Retinal pigment epithelial cell (primary cell): ENCODE data around the gene KCNH4.

Experiments
- DNase-seq: peaks from one replicate; pipeline ENCODE4 v3.0.0-alpha.2; 2010; ENCODE audit warnings: low read depth
- H3K4me3 ChIP-seq: 2 replicates; pipeline ENCODE4 v1.5.1; 2011; ENCODE audit warnings: mild to moderate bottlenecking, low read length, control low read depth, moderate library complexity
- TF ChIP-seq, protein P1 (sequence below): conservative IDR thresholded peaks from 2 replicates; pipeline ENCODE4 v1.5.1; 2011; ENCODE audit warnings: low read depth, low read length, control low read depth, inconsistent platforms

KCNH4 gene

DNA sequence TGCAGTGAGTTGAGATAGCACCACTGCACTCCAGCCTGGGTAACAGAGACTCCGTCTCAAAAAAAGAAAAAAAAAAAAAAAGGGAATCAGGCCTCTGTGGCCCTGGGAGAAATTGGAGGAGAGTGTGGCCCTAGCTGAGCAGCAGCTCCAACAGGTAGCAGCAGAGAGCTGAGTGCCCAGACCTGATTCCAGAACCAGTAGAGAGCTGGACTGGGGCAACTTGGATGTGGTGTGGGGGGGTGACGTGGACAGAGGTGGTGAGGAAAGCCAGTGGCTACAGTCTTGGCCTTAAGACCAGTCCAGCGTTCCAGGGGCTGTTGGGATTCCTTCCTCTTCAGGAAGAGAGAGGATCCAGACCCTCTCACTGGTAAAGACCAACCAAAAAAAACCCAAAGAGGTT lies 56.7 kb downstream of the KCNH4 start:
- TF ChIP-seq, protein P1, sequence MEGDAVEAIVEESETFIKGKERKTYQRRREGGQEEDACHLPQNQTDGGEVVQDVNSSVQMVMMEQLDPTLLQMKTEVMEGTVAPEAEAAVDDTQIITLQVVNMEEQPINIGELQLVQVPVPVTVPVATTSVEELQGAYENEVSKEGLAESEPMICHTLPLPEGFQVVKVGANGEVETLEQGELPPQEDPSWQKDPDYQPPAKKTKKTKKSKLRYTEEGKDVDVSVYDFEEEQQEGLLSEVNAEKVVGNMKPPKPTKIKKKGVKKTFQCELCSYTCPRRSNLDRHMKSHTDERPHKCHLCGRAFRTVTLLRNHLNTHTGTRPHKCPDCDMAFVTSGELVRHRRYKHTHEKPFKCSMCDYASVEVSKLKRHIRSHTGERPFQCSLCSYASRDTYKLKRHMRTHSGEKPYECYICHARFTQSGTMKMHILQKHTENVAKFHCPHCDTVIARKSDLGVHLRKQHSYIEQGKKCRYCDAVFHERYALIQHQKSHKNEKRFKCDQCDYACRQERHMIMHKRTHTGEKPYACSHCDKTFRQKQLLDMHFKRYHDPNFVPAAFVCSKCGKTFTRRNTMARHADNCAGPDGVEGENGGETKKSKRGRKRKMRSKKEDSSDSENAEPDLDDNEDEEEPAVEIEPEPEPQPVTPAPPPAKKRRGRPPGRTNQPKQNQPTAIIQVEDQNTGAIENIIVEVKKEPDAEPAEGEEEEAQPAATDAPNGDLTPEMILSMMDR = no peak
- no peak overlapping the region for H3K4me3 ChIP-seq

DNA sequence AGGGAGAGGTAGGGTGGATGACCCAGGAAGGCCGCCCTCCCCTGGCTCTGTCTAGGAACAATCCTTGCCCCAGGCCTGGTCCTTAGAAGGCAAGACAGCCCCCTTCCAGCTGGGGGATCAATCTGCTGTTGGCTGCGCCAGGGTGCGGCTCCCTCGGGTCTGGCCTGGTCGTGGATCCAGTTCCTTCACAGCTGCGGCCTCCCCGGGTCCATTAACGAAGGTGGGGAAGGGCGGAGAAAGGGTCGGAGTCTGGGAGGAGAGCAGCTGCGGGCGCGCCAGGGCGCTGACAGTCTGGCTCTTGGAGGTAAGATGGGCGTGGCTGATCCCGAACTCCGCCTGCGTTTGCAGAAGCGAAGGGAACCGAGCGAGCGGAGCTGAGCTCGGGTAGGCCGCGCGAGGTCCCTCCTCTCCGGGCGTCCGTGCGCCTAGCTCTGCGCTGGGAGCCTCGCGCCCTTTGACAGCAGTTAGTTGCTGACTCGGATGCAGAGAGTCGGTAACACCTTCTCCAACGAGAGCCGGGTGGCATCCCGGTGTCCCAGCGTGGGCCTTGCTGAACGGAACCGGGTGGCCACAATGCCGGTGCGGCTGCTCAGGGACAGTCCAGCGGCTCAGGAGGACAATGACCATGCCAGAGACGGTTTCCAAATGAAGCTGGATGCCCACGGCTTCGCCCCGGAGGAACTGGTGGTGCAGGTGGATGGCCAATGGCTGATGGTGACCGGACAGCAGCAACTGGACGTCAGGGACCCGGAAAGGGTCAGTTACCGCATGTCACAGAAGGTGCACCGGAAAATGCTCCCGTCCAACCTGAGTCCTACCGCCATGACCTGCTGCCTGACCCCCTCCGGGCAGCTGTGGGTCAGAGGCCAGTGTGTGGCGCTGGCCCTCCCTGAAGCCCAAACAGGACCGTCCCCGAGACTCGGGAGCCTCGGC lies 58.3 kb downstream of the KCNH4 start, which contains the start of gene HSPB9:
Gene HSPB9 (plus strand): TSS at position 434 of the 933 bp plus-strand sequence. CDS start 47 bp downstream, at position 481.
- no peak within 1 kb of the TSS for H3K4me3 ChIP-seq
- DNase-seq = no peak
- TF ChIP-seq, protein P1 = no peak

More for the DNA sequence above, 56.7 kb downstream of the KCNH4 start:
- no peak for DNase-seq

DNA sequence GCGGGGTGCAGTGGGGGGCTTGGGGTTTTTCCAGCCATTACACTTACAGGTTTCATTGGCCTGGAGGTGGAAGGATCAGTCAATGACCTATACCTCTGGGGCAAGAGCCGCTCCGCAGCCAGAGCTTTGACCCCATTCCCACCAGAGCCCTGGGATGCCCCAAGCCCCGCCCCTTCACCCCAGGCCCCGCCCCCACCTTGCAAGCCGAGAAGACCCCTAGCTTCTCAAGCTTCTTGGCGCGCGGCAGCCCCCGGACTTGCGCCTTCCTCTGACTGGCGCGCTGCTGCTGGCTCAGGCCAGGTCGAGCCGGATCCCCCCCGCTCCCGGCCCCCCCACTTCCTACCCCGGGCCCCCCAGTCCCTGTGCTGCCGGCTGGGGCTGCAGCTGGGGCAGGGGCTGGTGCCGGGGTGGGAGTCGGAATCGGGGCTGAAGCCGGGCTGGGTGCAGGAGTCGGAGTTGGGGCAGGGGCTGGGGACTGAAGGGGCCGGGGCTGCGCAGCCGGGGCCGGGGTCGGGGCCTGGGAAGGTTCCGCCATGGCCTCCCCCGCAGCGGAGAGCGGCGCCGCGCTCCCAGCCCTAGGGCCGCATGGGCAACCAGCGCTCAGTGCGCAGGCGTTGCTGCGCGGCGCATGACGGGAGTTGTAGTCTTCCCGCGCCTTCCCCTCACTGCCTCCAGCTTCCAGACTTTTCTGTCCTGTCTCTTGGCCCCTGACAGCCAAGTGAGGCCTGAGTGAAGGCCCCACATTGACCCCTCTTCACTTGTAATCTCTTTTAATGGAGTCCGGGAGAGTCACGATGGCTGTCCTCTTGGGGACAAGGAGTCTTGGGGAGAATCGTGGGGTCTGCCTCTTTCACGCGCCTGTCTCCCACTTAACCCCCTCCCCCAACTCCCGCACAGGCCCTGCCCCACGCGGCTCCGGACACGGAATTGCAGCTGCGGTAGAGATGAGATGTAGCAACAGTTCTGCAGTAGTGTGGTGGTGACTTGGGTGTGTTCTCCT lies 59.9 kb downstream of the KCNH4 start, which contains the start of gene KAT2A:
Gene KAT2A (minus strand): TSS at position 598 of the 1,000 bp plus-strand sequence. CDS start 63 bp downstream, at position 535.
- TF ChIP-seq, protein P1 = no peak
- DNase-seq = no peak
- peak within 1 kb of the TSS; percentile 48 for H3K4me3 ChIP-seq

DNA sequence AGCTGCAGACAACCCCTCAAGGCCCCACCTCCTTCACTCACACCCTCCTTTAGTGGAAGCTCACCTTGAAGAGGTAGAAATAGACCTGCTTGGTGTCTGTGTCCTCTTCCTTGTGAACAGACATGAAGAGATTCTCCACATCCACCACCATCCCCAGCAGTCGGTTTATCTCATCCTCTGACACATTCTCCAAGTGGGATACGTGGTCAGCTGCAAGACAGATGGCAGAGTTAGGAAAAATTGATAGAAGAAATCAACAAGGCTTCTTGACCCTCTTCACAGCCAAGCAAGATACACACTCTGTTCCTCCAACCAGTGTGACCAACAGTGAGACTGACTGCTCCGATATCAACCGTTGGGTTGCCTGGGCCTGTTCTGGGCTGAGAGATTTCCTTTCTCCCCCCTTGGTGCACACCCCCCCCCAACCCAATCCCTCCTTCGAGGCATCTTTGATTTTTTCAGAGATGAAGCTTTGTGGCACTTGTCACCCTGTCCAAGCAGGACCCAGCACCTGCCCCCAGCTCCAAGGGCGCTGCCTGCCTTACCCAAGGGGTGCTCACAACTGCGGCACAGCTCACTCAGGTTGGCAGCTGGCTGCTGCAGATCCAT lies 60.7 kb downstream of the KCNH4 start:
- TF ChIP-seq, protein P1 = no peak
- peak overlapping the region; percentile 48 for H3K4me3 ChIP-seq
- DNase-seq = no peak

DNA sequence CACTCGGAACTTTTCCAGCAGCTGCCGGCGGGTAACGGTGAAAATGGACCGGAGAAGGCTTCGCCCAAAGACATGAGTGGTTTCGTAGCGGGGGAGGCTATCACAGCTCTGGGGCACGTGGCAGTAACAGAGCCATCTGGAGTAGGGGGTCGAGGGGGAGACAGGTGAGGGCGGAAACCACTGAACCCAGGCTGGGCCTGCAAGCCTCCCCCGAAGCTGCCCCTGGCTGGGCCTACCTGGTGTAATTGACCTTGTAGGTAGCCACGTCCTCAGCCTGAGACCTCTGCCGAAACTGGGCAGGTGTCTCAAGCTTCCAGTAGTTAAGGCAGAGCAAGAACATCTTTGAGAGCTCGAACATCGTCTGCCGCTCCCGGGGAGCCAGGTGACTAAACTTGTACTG lies 61.6 kb downstream of the KCNH4 start:
- TF ChIP-seq, protein P1 = no peak
- no peak overlapping the region for H3K4me3 ChIP-seq
- DNase-seq = no peak

DNA sequence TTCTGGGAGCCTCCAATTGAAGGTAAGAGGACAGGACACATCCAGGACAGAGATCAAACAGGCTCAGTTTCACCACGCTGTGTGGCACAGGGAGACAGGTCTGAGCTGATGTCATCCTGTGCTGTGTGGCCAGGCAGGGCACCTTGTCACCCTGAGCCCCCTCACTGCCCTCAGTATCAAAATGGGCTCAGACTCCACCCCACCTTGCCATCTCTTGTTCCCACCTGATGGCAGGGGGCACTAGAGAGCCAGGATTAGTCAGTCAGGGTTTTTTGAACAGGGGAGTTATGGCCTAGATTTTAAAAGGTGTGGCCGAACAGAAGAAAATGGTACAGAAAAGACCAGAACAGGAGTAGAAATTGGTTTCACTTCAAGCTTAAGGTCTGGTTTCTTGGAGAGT lies 62.4 kb downstream of the KCNH4 start:
- TF ChIP-seq, protein P1 = peak; percentile 69
- no peak for DNase-seq
- no peak overlapping the region for H3K4me3 ChIP-seq
